NCI-H460 (cell line): Measurements from ENCODE around the gene KCTD17. TPM values are rescaled to one million over a fixed set of nuclear protein-coding genes. Genes with fewer than 3 reads are reported as not detected.

Source experiments
- DNase-seq: peaks from one replicate; pipeline ENCODE4 v3.0.0-alpha.2; 2016; ENCODE audit warnings: low read depth; ENCODE audit errors: extremely low read depth
- total RNA-seq: library from RNA; depleted of rRNA; stranded (reverse); fragments of >200 nt; shearing (Covaris generic); gene quantifications from 2 replicates; pipeline ENCODE4 v1.2.3, GENCODE V29; 2014

The KCTD17 gene
- total RNA-seq, 1 experiment from 2014 or later, result 3.3 TPM

DNA sequence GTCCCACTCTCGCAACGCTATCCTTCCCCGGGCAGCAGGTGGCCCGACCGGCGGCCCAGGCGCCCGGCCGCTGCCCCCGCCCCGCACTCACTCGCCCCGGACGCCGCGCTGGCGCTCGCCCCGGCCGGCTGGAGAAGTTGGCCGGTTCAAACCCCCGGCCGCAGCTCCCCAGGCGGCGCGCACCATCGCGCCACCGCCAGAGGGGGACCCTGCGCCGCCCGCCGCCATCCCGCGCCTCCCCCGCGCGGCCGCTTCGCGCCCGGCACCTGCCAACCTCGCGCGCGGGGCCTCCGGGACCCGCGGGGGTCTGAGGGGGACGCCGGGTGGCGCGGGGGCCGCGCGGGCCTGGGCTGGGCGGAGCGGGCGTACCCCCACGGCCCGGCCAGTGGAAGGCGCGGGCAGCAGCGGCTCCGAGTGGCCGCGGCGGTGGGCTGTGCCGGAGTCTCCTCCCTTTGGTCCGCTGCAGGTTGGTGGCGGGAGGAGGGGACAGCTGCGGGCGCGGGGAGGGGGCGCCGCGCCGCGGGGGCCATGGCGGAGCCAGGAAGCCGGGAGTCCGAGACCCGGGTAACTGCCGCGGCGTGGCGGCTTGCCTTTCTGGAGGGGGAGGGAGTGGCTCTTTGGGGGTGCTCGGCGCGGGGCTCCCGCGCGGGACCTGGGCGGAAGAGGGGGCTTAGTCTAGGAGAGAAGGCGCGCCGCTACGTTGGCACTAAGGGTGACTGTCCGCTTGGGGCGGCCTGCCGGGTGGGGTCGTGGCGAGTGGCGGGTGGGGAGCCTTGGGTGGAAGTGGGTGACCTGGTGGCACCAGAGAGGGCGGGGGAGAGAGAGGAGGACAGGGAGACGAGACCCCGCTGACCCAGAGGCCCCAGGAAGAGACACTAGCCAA lies 32.0 kb upstream of the KCTD17 start, which contains the start of the genes MPST and TST:
TSS of gene MPST (plus strand) at position 434 of the 883 bp plus-strand sequence. CDS start at position 529, 95 bp downstream.
TSS of gene TST (minus strand) at position 139 of the 883 bp plus-strand sequence. CDS start 715 bp downstream, outside the sequence.
- peak; percentile 45 for DNase-seq

DNA sequence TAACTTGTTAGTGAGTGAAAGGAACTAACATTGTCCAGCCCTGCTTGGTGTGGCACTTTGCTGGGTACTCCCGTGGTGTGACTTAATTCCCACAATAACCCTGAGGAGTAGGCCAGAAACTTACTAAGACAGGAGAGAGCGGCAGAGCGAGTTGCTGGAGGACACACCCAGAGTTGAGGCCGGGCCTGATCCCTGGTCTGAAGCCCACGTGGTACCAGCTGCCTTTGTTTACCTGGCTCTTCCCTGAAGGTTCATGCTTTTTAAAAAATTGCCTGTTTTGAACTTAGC lies 31.4 kb upstream of the KCTD17 start:
- no peak for DNase-seq

DNA sequence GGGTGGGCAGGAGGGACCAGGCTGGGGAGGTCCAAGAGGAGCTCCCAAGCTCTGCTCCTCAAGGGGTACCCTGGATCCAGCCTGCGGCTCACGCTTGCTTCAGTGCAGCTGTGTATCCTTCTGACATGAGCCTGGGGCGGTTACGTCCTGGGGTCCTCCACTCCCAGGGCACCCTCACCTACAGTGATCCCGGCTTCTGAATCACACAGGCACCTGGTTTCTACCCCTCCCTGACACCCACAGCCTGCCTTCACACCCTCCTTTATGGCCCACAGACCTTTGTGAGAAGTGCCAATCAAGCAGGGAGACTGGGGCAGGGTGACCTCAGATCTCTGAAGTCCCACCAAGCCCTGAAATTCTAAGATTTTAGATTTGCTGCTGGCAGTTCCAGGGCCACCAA lies 30.5 kb upstream of the KCTD17 start:
- DNase-seq, result no peak

DNA sequence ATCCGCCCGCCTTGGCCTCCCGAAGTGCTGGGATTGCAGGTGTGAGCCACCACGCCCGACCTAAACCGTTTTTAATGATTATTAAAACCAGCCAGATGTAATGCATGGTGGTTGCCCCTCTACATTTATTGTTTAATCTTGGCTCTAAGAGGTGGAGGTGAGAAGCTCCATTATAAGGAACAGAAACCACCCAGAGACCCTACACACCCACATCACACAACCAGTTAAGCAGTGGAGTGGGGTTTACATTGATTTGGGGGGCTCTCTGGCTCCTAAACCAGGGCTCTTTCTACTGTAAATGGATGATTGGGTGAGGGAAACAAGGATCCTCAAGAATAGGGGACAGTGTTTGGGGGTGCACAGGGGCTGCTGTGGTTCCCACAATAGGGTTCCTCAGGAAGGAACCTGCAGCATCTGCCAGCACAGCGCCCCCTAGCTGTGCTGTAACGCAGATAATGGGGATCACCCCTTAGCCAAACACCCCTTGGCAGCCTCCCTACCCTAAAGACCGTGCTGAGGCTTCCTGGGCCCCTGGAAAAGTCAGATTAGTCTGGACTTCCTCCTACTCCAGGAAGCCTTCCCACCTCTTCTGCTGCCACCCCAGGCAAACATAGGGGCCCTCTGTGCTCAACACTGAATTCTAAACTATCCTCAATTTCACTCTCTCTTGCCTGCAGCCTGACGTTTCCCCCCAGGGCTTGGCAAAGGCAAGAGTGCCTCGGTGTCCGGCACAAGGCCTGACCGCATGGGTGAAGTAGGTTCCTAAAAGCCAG lies 29.6 kb upstream of the KCTD17 start:
- DNase-seq, result no peak

DNA sequence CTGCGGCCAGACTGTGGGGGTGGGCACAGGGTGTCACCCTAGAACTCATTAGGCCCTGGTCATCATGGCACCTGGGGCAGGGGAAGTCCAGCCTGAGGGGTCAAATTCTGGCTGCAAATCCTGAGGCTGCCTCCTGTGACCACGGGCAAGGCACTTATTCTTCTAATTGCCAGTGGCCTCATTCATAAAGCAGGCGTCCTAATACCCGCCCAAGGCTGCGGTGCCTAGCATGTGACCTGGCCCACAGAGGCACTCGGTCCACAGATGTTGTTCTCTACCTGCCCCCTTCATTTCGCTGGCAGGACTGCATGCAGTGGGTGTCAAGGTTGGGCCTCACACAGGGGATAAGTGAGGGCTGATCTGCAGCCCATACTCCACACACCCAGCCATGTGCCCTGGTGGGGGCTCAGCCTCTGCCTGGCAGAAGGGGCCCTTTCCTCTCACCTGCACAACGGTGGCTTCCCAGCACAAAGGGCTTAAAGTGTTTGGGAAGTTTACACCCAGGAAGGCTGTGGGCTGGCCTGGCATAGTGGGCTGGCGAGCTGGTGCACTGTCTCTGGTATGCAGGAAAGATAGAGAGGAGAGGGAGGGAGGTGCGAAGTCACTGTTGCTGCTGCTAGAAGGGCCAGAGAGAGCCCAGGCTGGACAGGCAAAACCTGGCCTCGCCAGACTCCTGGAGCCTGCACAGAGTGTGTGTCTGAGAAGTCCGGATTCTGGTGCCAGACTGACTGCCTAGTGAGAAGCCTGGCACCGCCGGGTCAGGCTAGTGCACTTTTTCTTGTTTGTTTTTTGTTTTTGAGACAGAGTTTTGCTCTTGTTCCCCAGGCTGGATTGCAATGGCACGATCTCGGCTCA lies 28.8 kb upstream of the KCTD17 start:
- DNase-seq, result no peak

DNA sequence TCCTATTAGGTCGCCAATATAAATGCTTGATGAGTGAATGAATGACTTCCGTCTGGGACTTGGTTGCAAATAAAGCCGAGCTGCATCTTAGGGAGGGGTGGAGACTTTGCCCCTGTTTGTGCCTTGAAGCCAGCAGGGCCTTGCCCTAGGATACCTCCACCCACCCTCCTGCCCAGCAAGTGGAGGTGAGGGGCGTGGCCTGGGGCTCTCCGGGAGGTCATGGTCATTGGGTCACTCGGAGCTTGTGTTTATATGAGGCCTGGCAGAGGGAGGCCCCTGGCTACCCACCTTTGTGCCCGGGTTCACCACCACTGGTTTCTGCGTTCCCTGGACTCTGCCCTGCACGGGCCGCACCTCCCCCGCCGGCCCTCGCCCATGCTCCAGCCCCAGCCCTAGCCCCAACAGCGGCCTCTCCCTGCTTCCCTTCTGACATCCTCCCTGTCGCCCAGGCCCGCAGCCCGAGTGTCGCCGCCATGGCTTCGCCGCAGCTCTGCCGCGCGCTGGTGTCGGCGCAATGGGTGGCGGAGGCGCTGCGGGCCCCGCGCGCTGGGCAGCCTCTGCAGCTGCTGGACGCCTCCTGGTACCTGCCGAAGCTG lies 27.7 kb upstream of the KCTD17 start:
- no peak for DNase-seq

DNA sequence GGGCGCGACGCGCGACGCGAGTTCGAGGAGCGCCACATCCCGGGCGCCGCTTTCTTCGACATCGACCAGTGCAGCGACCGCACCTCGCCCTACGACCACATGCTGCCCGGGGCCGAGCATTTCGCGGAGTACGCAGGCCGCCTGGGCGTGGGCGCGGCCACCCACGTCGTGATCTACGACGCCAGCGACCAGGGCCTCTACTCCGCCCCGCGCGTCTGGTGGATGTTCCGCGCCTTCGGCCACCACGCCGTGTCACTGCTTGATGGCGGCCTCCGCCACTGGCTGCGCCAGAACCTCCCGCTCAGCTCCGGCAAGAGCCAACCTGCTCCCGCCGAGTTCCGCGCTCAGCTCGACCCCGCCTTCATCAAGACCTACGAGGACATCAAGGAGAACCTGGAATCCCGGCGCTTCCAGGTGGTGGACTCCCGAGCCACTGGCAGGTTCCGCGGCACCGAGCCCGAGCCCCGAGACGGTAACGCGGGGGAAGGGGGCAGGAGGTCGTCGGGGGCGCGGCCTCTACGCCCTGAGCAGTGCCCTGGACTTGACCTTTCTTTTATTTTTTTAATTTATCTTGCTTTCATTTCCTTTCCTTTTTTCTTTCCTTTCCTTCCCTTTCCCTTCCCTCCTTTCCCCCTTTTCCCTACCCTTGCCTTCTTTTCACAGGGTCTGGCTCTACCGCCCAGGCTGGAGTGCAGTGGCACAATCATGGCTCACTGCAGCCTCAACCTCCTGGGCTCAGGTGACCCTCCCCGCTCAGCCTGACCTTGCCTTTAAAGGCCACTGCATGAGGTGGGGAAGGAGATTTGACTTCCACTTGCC lies 27.0 kb upstream of the KCTD17 start:
- no peak for DNase-seq

DNA sequence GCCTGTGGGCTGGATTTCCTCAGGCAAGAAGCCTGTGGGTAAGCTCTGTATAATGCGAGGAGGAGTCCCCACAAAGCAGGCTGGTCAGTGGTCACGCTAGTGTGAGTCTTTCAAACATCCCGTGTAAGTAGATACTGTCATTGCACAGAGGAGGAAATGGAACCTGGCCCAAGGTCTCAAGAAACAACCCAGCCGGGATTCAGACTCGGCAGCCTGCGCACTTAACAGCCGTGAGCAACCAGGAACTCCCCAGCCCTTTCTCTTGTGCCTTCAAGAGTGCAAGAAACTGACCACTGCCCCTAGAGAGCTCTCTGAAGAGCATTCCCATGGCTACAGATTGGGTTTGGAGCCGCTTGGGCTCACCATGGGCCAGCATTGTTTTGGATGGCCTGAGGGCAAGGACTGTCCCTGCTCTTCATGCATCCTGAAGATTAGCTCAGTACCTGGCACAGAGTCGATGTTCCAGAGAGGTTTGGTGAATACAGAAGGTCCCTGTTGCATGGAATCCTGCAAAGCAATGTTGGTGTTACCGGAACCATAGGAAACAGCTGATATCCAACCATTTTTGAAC lies 26.0 kb upstream of the KCTD17 start:
- no peak for DNase-seq

DNA sequence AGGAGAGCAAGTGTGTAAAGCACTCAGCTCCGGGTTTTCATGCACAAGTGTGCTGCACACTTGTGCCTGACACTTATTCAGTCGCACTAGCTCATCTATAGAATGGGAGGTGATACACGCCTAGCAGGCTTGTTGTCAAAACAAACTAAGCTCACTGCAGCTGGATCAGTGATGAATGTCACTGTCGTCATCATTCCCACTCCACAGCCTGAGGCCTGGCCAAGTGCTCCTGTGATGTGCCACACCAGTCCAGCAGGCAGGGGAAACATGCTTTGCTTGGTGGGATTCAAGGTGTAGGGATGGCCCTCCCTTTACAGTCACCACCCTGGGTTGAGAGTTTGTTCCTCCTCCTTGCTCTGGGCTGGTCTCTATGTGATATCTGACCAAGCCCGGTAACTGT lies 25.2 kb upstream of the KCTD17 start:
- no peak for DNase-seq

DNA sequence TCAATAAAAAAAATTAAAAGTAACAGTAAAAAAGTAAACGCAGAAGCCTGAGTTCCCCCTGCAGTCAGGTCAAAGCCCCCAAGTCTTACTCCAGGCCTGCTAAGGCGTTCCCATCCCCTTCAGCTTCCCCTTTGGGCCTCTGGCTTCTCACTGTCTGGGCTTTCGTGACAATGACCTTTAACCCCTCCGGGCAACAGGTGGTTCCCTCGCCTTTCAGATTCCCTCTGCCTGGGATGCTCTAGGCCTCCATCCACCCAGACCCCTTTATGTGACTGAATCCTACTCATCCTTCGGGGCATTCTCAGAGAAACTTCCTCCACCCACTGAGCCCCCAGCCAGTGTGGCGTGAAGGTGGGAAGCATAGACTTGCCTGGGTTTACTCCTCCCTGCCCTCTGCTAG lies 24.0 kb upstream of the KCTD17 start:
- no peak for DNase-seq

DNA sequence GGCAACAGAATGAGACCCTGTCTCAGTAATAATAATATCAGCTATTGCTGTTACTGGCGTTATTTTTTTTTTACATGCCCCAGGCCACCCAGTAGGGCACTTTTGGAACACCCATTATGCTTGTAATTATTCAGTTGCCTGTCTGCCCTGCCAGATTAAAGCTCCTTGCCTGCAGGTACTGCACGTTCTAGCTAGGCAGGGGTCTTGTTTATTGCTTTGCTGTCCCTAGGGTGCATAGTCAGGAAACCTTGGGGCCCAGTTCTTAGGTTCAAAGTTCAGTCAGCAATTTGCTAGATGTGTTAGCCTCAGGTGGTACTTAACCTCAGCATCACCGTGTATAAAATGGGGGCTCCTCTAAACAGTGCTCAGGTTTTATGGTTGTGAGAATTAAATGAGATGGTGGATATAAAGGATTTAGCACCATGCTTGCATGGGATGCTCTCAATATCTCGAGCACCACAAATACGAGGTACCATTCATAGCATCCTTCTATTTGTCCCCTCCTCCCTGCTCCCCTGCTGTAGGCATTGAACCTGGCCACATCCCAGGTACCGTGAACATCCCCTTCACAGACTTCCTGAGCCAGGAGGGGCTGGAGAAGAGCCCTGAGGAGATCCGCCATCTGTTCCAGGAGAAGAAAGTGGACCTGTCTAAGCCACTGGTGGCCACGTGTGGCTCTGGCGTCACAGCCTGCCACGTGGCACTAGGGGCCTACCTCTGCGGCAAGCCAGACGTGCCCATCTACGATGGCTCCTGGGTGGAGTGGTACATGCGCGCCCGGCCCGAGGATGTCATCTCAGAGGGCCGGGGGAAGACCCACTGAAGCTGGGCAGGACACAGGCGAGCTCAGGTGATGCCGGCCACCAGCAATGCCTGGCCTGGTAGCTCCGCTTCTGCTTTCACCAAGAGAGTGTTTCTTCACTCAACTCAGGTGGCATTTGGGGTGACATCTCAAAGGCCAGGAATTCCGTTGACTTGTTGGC lies 22.6 kb upstream of the KCTD17 start:
- no peak for DNase-seq

DNA sequence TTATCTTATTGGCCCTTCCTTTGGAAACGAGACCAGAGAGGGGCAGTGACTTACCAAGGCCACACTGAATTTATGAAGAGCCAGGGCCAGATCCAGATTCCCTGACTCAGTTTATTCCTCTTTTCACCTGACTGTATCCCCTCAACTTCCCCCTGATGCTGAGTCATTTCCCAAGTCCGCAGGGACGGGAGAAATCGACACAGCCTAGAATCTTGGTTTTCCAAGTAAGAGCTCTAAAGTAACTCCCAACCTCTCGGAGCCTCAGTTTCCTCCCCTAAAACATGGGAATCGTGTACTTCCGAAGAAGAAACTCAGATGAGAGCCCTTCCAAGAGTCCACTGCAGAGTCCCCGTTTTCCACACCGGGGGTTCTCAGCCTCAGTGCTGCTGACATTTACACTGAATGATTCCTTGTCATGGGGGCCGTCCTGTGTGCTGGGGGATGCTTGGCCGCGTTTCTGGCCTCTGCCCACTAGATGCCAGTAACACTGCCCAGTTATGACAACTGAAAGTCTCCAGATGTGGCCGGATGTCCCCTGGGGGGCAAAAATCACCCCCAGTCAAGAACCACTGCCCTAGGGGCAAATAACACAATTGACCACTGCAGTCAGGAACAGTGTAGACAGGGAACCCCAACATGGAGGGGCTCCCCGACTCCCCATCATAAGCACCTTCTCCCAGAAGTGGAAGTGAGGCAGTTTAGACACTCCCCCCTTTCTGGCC lies 20.8 kb upstream of the KCTD17 start:
- no peak for DNase-seq

DNA sequence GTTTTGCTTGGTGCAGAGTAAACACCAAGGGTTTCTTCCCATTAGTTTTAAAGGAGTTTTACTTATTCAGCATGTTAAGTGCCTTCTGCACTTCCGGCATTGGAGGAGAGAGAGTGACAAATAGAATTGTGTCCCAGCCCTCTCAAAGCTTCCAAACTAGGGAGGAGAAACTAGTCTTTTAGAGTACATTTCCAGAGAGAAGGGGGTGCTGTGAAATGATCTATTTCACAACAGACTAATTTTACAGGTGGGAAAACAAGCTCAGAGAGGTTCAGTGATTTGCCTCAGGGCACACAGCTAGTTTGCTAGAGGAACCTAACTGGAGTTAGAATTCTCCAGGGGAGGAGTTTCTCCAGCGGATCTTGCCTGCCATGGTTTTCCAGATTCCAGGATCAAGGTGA lies 19.4 kb upstream of the KCTD17 start:
- no peak for DNase-seq

DNA sequence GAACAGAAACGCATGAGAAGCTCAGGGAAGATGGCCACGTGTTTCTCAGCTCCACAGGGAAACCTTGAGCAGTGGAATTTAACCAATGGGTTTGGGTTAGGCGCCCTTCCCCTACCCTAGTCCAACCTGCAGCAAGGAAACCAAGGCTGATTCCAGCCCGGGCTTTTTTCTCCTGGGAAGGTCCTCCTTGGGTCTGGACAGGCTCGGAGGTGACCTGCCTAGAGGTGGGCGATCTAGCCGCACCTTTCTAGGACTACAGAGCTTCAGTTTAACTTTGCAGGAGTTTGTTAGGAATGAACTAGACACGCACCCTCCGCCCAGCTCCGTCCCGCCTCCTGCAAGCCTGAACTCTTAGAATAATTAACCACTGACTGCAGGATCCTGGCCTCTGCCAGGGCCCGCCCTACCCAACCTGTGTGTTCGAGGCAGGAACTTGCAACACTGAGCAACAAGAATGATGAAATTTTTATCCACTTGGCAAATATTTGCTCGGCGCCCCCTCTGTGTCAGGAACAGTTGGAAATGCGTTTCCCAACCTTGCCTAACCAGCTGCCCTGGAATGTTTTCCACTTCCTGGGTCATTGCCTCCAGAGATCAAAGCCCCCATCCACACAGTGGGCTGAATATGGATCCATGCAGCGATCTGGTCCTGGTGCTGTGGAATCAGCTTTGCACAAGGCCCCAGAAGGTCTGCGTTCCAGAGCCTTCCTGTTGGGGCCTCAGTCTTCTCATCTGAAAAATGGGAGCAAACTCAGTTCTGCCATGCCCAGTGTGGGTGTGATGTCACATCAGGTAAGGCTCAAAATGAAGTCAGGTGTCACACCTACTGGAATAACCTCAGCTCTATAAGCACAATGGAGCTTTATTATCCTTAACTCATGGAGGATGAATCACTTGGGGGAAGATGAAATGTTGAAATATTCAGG lies 18.7 kb upstream of the KCTD17 start:
- peak; percentile 59 for DNase-seq

DNA sequence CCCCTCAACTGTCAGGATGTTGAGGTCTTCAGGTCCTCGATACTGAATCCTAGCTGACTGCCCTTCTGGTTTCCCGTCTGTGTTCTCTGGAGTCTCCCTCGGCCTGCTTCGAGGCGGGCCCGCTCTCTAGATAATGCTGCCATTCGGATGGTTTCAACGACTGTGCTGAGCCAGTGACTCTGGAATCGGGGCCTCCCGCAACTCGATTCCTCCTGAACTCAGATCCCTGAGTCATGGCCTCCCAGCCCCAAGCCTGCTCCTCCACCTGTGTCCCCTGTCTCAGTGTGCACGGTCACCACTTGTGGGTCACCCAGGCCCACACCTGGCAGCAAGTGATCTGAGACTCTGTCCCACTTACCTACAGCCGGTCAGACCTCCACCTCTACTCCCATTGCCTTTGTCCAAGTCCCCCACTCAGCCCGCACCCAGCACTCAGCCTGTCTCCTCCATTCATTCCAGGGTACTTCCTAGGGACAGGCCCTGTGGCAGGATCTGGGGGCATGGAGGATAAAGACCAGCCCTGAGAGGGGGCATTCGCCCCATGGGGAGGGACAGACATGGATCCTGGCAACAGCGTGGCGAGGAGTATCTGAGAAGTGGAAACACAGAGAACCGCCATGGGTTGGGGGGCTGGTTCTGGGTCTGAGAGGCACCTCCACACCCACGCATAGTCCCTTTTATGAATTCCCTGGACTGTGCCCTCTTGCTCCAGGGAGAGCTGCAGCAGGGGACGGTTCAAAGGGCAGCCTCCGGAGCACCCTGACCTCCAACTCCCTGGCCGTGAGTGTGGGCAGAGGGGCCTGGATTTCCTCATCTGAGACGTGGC lies 17.7 kb upstream of the KCTD17 start:
- DNase-seq, result no peak
